Measurements from ENCODE around the gene FBXL4.

Gene FBXL4

DNA sequence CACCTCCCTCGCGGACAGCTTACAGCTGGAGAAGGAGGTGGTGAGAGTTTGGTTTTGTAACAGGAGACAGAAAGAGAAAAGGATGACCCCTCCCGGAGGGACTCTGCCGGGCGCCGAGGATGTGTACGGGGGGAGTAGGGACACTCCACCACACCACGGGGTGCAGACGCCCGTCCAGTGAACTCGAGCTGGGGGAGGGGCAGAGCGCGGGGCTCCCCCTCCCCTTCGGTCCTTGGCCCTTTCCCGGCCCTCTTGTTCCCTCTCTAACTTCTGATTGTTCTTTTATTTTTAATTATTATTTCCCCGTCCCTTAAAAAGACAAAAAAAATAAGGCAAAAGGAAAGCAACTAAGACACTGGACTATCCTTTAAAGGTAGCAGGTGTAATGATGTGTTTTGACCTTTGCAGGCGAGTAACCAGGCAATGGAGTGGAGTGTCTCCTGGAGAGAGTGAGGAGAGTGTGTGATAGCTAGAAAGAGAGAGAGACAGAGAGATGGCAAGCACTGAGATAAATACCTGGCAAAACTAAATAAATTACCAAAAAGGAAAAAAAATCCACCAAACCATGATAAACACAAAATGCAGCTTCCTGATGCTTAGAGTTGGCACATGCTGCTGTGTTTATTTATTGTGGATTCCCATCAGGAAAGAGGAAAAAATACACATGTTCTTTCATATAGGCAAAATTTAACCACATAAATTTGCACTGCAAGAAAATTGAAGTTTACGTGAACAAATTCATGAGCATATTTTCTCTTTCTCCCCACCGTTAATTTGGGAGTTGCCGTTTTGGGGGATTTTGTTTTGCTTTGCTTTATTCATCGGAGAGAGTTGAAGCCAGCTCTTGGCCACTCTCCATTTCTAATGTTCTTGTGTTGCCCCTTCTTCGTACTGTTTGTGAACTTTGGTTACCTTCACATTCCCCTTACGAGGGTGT, 111.5 kb downstream of the FBXL4 start:
- H3K27ac Mint-ChIP-seq: peak overlapping the region; percentile 43
- peaks cover 39 to 44% of the 10 kb centered on the region in 2 donors for H3K4me1 Mint-ChIP-seq
- no peak for DNase-seq
- H3K36me3 Mint-ChIP-seq: peaks cover 3 to 4% of the 10 kb centered on the region in 2 donors
- no peaks in the 10 kb centered on the region for H3K9me3 Mint-ChIP-seq
- H3K27me3 Mint-ChIP-seq: peaks cover 79 to 84% of the 10 kb centered on the region in 2 donors
- peak overlapping the region; percentile 33 to 69 for H3K4me3 Mint-ChIP-seq
- no peak for ATAC-seq (replicated peaks)

- Mint-ChIP-seq H3K27ac (peak overlapping the region; percentile 43), H3K4me1 (peaks cover 46 to 52% of the 10 kb centered on the region in 2 donors), H3K27me3 (peaks cover 82 to 85% of the 10 kb centered on the region in 2 donors), H3K9me3 (no peaks in the 10 kb centered on the region), H3K36me3 (peaks cover 3 to 4% of the 10 kb centered on the region in 2 donors), H3K4me3 (peak overlapping the region; percentile 33 to 69)
- no peak for ATAC-seq (replicated peaks)
- DNase-seq: no peak
These were observed 112.4 kb downstream of the FBXL4 start for GRCh38 chr6:98835149-98836024.

- Mint-ChIP-seq H3K27ac (peak within 1 kb of the TSS; percentile 79), H3K4me3 (peak within 1 kb of the TSS; percentile 87 to 89), H3K4me1 (peaks cover 47 to 57% of the 10 kb centered on the region in 2 donors), H3K9me3 (no peaks in the 10 kb centered on the region), H3K27me3 (peaks cover 72 to 80% of the 10 kb centered on the region in 2 donors), H3K36me3 (peaks cover 3 to 4% of the 10 kb centered on the region in 2 donors)
- ATAC-seq (replicated peaks) (peak; percentile 80 to 83), DNase-seq (no peak)
These were observed 113.4 kb downstream of the FBXL4 start, which contains the start of gene POU3F2 for GRCh38 chr6:98834060-98835031. Gene POU3F2, plus strand, starts transcription at chr6:98834574. Its CDS starts 300 bp downstream, at chr6:98834874.

- ATAC-seq (replicated peaks) (peak; percentile 20 to 38), DNase-seq (no peak)
- peak overlapping the region; percentile 86 for H3K27ac Mint-ChIP-seq
- H3K9me3 Mint-ChIP-seq: no peaks in the 10 kb centered on the region
- peaks cover 52 to 66% of the 10 kb centered on the region in 2 donors for H3K4me1 Mint-ChIP-seq
- H3K4me3 Mint-ChIP-seq: peak overlapping the region; percentile 87 to 89
- peaks cover 70 to 85% of the 10 kb centered on the region in 2 donors for H3K27me3 Mint-ChIP-seq
- peaks cover 3 to 4% of the 10 kb centered on the region in 2 donors for H3K36me3 Mint-ChIP-seq
These were observed 114.3 kb downstream of the FBXL4 start for GRCh38 chr6:98833307-98834059.

- DNase-seq: no peak
- ATAC-seq (replicated peaks): peak in 1 of 2 donors; percentile 36
- Mint-ChIP-seq H3K27ac (peak overlapping the region; percentile 86), H3K4me3 (peak overlapping the region; percentile 87 to 89), H3K9me3 (no peaks in the 10 kb centered on the region), H3K27me3 (peaks cover 73 to 86% of the 10 kb centered on the region in 2 donors), H3K4me1 (peaks cover 57 to 71% of the 10 kb centered on the region in 2 donors), H3K36me3 (peaks cover 3 to 4% of the 10 kb centered on the region in 2 donors)
These were observed 114.8 kb downstream of the FBXL4 start for GRCh38 chr6:98833057-98833306.

- Mint-ChIP-seq H3K9me3 (no peaks in the 10 kb centered on the region), H3K4me1 (peaks cover 57 to 73% of the 10 kb centered on the region in 2 donors), H3K27ac (peak overlapping the region; percentile 86), H3K27me3 (peaks cover 74 to 82% of the 10 kb centered on the region in 2 donors), H3K36me3 (peaks cover 3 to 4% of the 10 kb centered on the region in 2 donors), H3K4me3 (peak overlapping the region; percentile 87 to 89)
- no peak for DNase-seq
- ATAC-seq (replicated peaks): no peak
These were observed 115.3 kb downstream of the FBXL4 start for GRCh38 chr6:98832284-98833056.

DNA sequence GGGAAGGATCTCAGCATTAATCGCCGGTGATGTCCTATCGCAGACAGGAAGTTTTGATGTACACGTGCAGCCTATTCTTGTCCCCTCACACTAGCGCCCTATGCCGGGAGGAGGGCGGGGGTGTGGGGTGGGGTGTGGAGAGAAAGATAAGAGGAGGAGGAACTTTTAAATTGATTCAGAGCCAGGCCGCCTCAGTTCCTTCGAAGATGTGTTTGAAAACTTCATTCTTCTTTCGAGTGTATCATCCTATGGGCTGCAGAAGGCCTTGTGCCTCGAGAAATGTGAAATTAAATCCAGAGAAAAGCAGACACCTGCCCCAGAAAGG, 115.8 kb downstream of the FBXL4 start:
- Mint-ChIP-seq H3K36me3 (peaks cover 3 to 4% of the 10 kb centered on the region in 2 donors), H3K4me3 (peak overlapping the region; percentile 59 to 87), H3K27ac (no peak overlapping the region), H3K4me1 (peaks cover 57 to 73% of the 10 kb centered on the region in 2 donors), H3K9me3 (no peaks in the 10 kb centered on the region), H3K27me3 (peaks cover 73 to 82% of the 10 kb centered on the region in 2 donors)
- no peak for DNase-seq
- no peak for ATAC-seq (replicated peaks)

GRCh38 chr6:98831057-98831958, 116.4 kb downstream of the FBXL4 start:
- peaks cover 72 to 82% of the 10 kb centered on the region in 2 donors for H3K27me3 Mint-ChIP-seq
- H3K27ac Mint-ChIP-seq: peak overlapping the region; percentile 86
- peaks cover 53 to 73% of the 10 kb centered on the region in 2 donors for H3K4me1 Mint-ChIP-seq
- DNase-seq (no peak), ATAC-seq (replicated peaks) (no peak)
- peaks cover 3 to 4% of the 10 kb centered on the region in 2 donors for H3K36me3 Mint-ChIP-seq
- no peaks in the 10 kb centered on the region for H3K9me3 Mint-ChIP-seq
- H3K4me3 Mint-ChIP-seq: peak overlapping the region; percentile 70 to 80

DNA sequence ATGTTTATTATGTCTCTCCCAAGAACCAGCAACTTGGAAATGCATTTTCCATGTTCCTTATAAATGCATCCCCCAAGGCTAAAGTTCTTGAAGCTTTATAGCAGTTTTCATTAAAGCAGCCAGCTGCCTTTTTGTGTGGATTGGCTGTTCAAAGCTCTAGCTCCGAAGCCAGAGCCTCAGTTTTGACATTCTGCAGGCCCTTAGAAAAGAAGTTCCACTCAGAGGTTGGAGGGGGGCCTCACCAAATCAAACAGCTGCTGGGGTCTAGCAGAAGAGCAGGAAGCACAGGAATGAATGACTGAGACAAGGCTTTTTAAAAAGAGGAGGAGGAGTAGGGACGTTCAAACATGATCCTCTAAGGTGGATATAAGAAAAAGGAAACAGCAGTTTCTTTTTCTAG, 117.6 kb downstream of the FBXL4 start:
- H3K27ac Mint-ChIP-seq: no peak overlapping the region
- peaks cover 0 to 7% of the 10 kb centered on the region in 2 donors for H3K36me3 Mint-ChIP-seq
- H3K27me3 Mint-ChIP-seq: peaks cover 76 to 85% of the 10 kb centered on the region in 2 donors
- no peak overlapping the region for H3K4me3 Mint-ChIP-seq
- peaks cover 0 to 1% of the 10 kb centered on the region in 2 donors for H3K9me3 Mint-ChIP-seq
- no peak for ATAC-seq (replicated peaks)
- H3K4me1 Mint-ChIP-seq: peaks cover 50 to 69% of the 10 kb centered on the region in 2 donors
- no peak for DNase-seq

DNA sequence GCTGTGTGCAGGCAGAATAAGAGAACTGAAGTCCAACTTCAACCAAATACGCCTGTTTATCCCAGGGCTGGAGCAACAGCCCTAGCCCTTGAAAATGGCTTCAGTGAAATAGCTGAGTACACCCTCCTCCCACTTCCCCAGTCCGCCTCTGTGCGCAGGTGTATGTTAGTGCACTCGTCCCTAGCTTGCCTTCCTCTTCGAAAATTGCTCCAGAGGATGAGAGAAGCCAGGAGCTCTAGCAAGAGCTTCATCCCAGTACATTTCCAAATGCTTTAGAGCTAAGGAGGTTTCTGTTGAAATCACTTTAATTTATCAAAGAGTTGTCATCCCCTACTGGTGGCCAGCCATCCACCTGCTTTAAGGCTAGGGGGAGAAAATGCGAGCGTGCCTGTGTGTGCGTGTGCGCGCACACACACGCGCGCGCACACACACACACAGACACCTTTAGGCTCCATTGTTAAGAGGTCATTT, 118.8 kb downstream of the FBXL4 start:
- Mint-ChIP-seq H3K36me3 (peaks cover 0 to 7% of the 10 kb centered on the region in 2 donors), H3K4me1 (peaks cover 47 to 71% of the 10 kb centered on the region in 2 donors), H3K9me3 (peaks cover 0 to 1% of the 10 kb centered on the region in 2 donors), H3K4me3 (peak overlapping the region in 1 of 2 donors; percentile 51), H3K27me3 (peaks cover 76 to 87% of the 10 kb centered on the region in 2 donors), H3K27ac (no peak overlapping the region)
- DNase-seq: no peak
- no peak for ATAC-seq (replicated peaks)

DNA sequence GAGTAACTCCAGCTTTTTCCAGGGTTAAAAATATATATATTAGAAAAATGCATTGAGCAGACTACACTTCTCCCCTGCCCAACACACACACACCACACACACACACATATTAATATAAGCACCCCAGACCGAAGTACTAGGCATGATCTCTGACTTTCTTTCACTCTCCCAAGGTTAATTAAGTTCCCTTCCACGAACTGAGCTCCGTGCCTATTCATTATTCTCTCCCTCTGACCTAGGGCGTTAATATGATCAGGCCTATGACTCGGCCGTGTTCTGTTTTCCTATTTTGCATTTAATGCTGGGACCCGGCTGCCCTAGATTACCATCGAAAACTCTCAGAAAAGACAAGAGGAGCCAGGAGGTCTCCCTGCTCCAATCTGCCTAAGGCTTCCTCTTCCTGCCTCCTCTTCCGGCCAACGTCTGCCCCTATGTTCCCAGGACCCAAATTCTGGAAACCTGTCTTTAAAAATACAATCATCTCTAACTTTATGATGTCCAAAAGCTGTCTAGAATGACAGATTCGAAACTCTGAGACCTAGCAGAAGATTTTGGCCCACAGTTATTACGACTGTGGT, 119.4 kb downstream of the FBXL4 start:
- Mint-ChIP-seq H3K27me3 (peaks cover 76 to 87% of the 10 kb centered on the region in 2 donors), H3K4me1 (peaks cover 42 to 70% of the 10 kb centered on the region in 2 donors), H3K27ac (peak overlapping the region; percentile 27), H3K36me3 (peaks cover 0 to 6% of the 10 kb centered on the region in 2 donors), H3K4me3 (no peak overlapping the region), H3K9me3 (peaks cover 0 to 1% of the 10 kb centered on the region in 2 donors)
- DNase-seq (no peak), ATAC-seq (replicated peaks) (no peak)

All from stimulated activated naive B cell treated with anti-CD40 and anti-IgM and Interleukin-4, amounts not matched to agents 10 μg/mL and 1 μg/mL and 100 μg/mL, for 72 hours (primary cell).